Natural killer cell (primary cell): ENCODE measurements around the gene PCDH12. TPM values are rescaled to one million over a fixed set of nuclear protein-coding genes. Genes with fewer than 3 reads are reported as not detected.

Source experiments
- ATAC-seq, 3 donors: fragments of 150-1000 bp in 2 of 3; fragments of 200-7000 bp in 1 of 3; cut with Tn5 transposase; 1 replicate in 1 of 3; 2 replicates in 2 of 3; pipeline ENCODE4 v1.10.0; 2021; ENCODE audit warnings: mild to moderate bottlenecking in 2 of 3, moderate library complexity in 2 of 3
- DNase-seq, 2 donors: peaks; one replicate each; pipeline versions ENCODE4 v3.0.0 to v3.0.0-alpha.2; 2013 to 2021; ENCODE audit warnings: mixed read lengths in 1 of 2
- H3K27ac ChIP-seq: one replicate; pipeline ENCODE4 v1.5.1; 2013; ENCODE audit warnings: mild to moderate bottlenecking, low read length
- H3K27me3 ChIP-seq: one replicate; pipeline ENCODE4 v1.6.1; 2013; ENCODE audit warnings: low read length; ENCODE audit not compliant: control insufficient read depth, insufficient read depth
- H3K36me3 ChIP-seq: one replicate; pipeline ENCODE4 v1.6.1; 2013; ENCODE audit warnings: low read length; ENCODE audit not compliant: control insufficient read depth, insufficient read depth
- H3K4me1 ChIP-seq: one replicate; pipeline ENCODE4 v1.6.1; 2013; ENCODE audit warnings: low read length; ENCODE audit not compliant: control insufficient read depth, insufficient read depth
- H3K4me3 ChIP-seq: one replicate; pipeline ENCODE4 v1.5.1; 2013; ENCODE audit warnings: low read length
- H3K9me3 ChIP-seq: one replicate; pipeline ENCODE4 v1.6.1; 2013; ENCODE audit warnings: low read length; ENCODE audit not compliant: control insufficient read depth, insufficient read depth
- H3K27ac Mint-ChIP-seq, 2 donors: one replicate each; pipeline ENCODE4 v1.8.0; 2022; ENCODE audit warnings: mild to moderate bottlenecking in 2 of 2, mixed read lengths in 2 of 2, moderate library complexity in 1 of 2
- H3K27me3 Mint-ChIP-seq, 2 donors: one replicate each; pipeline ENCODE4 v1.8.0; 2022; ENCODE audit warnings: low read depth in 2 of 2, mixed read lengths in 2 of 2
- H3K36me3 Mint-ChIP-seq: one replicate; pipeline ENCODE4 v1.8.0; 2022; ENCODE audit warnings: mixed read lengths
- H3K4me1 Mint-ChIP-seq, 2 donors: one replicate each; pipeline ENCODE4 v1.8.0; 2022; ENCODE audit warnings: mixed read lengths in 2 of 2
- H3K4me3 Mint-ChIP-seq: one replicate; pipeline ENCODE4 v1.8.0; 2022; ENCODE audit warnings: mild to moderate bottlenecking, moderate library complexity, mixed read lengths
- H3K9me3 Mint-ChIP-seq, 2 donors: one replicate each; pipeline ENCODE4 v1.8.0; 2022; ENCODE audit warnings: mixed read lengths in 2 of 2
- CTCF ChIP-seq: fragments of 200-600 bp; IDR thresholded peaks from one replicate; pipeline ENCODE4 v1.8.0; 2022; ENCODE audit warnings: antibody characterized with exemption
- WGBS: methylation state at CpG from one replicate; pipeline ENCODE4 v1.1.7; 2013; ENCODE audit warnings: missing lambda C conversion rate; ENCODE audit not compliant: insufficient coverage; 5-methylcytosine and 5-hydroxymethylcytosine counted together
- intact Hi-C: fragments of 100-400 bp; cut with micrococcal nuclease; formaldehyde crosslinking; loops from one replicate; pipeline ENCODE4 v1.14.2; 2022
- total RNA-seq, 4 donors: library from RNA; stranded (reverse); fragments of 120-200 nt in 1 of 4; gene quantifications; one replicate each; pipeline versions ENCODE4 v1.2.3 to v1.2.4, GENCODE V29; 2013 to 2022

Gene PCDH12
- total RNA-seq, 3 donors from 2014 or later (not counting 1 experiment from before 2014, with no cell fraction given): 0.05 TPM; not detected in 2

DNA sequence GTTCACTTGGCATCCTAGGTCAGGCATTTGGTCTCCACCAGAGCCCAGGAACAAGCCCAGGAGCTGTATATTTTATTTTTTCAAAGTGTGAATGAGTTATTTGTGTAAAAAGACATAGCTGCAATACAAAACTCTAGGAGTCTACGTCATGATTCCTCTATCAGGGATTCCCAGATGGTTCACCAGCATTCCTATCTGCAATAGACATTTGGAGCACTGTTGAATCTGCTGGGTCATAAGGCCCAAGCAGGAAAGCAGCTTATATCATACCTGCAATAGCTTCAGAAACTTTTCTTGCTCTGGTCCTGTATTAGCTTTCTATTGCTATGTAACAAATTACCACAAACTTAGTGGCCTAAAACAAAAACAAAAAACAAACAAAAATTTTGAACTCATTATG, 51.0 kb downstream of the PCDH12 start:
- no peaks in the 10 kb centered on the region for H3K9me3 Mint-ChIP-seq
- 0% methylated on average over 1 of the region's 1 CpG for WGBS
- ATAC-seq: no peak
- Histone ChIP-seq H3K36me3 (no peaks in the 10 kb centered on the region), H3K27ac (no peak overlapping the region), H3K4me1 (no peaks in the 10 kb centered on the region), H3K9me3 (no peaks in the 10 kb centered on the region), H3K27me3 (no peaks in the 10 kb centered on the region), H3K4me3 (no peak overlapping the region)
- no peak for DNase-seq
- intact Hi-C loops: no loop called here
- no peak overlapping the region for H3K27ac Mint-ChIP-seq
- peaks cover 5 to 13% of the 10 kb centered on the region in 2 donors for H3K27me3 Mint-ChIP-seq
- TF ChIP-seq CTCF: no peak
- no peaks in the 10 kb centered on the region for H3K4me1 Mint-ChIP-seq
- H3K4me3 Mint-ChIP-seq: no peak overlapping the region
- no peaks in the 10 kb centered on the region for H3K36me3 Mint-ChIP-seq

- Mint-ChIP-seq H3K9me3 (no peaks in the 10 kb centered on the region), H3K4me1 (no peaks in the 10 kb centered on the region), H3K36me3 (no peaks in the 10 kb centered on the region), H3K27ac (no peak overlapping the region), H3K4me3 (no peak overlapping the region), H3K27me3 (peaks cover 8 to 18% of the 10 kb centered on the region in 2 donors)
- H3K9me3 ChIP-seq: no peaks in the 10 kb centered on the region
- no peaks in the 10 kb centered on the region for H3K36me3 ChIP-seq
- DNase-seq (no peak), ATAC-seq (no peak)
- H3K27me3 ChIP-seq: no peaks in the 10 kb centered on the region
- TF ChIP-seq CTCF: no peak
- no peak overlapping the region for H3K27ac ChIP-seq
- H3K4me1 ChIP-seq: no peaks in the 10 kb centered on the region
- no peak overlapping the region for H3K4me3 ChIP-seq
- no CpG with 5 or more reads among the region's 1 CpG for WGBS
- intact Hi-C loops: no loop called here
Measured at GRCh38 chr5:141906517-141906916, 51.5 kb downstream of the PCDH12 start.

GRCh38 chr5:141904551-141904950, 53.5 kb downstream of the PCDH12 start:
- Histone ChIP-seq H3K4me1 (no peaks in the 10 kb centered on the region), H3K36me3 (no peaks in the 10 kb centered on the region), H3K4me3 (no peak overlapping the region), H3K9me3 (no peaks in the 10 kb centered on the region), H3K27ac (no peak overlapping the region), H3K27me3 (no peaks in the 10 kb centered on the region)
- no peak overlapping the region for H3K4me3 Mint-ChIP-seq
- 89% methylated on average over 5 of the region's 5 CpGs for WGBS
- DNase-seq (no peak), ATAC-seq (no peak)
- H3K4me1 Mint-ChIP-seq: no peaks in the 10 kb centered on the region
- H3K36me3 Mint-ChIP-seq: no peaks in the 10 kb centered on the region
- H3K27ac Mint-ChIP-seq: no peak overlapping the region
- intact Hi-C loops: no loop called here
- peaks cover 11 to 22% of the 10 kb centered on the region in 2 donors for H3K27me3 Mint-ChIP-seq
- H3K9me3 Mint-ChIP-seq: no peaks in the 10 kb centered on the region
- TF ChIP-seq CTCF: no peak

DNA sequence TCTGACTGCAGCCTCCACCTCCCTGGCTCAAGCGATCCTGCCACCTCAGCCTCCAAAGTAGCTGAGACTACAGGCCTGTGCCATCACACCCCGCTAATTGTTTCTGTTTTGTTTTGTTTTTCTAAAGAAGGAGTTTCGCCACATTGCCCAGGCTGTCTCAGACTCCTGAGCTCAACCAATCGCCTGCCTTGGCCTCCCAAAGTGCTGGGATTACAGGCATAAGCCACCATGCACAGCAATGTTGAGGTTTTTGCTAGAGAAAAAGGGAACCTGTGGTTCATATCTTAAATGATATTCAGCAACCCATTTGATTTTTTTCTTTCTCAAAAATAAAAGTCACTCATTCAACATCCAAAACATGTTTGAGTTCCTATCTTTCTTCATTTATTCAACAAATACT, 54.7 kb downstream of the PCDH12 start:
- no peaks in the 10 kb centered on the region for H3K9me3 Mint-ChIP-seq
- Histone ChIP-seq H3K36me3 (no peaks in the 10 kb centered on the region), H3K4me3 (no peak overlapping the region), H3K27me3 (no peaks in the 10 kb centered on the region), H3K9me3 (no peaks in the 10 kb centered on the region), H3K4me1 (no peaks in the 10 kb centered on the region), H3K27ac (no peak overlapping the region)
- intact Hi-C loops: no loop called here
- H3K36me3 Mint-ChIP-seq: no peaks in the 10 kb centered on the region
- no peak for TF ChIP-seq CTCF
- no peak for ATAC-seq
- WGBS: 50% methylated on average over 4 of the region's 4 CpGs
- peaks cover 11 to 22% of the 10 kb centered on the region in 2 donors for H3K27me3 Mint-ChIP-seq
- H3K27ac Mint-ChIP-seq: no peak overlapping the region
- no peaks in the 10 kb centered on the region for H3K4me1 Mint-ChIP-seq
- H3K4me3 Mint-ChIP-seq: no peak overlapping the region
- no peak for DNase-seq
